DMS114 treated with DMSO at 0.1 percent for 48 hours (cell line): ENCODE results near the gene GABPB1.

Experiments used
- DNase-seq: peaks from one replicate; lab custom pipeline; 2025; ENCODE audit not compliant: unreplicated experiment; lab: John Stamatoyannopoulos, UW

Gene GABPB1

GRCh38 chr15:50280271-50280670 lies 74.7 kb downstream of the GABPB1 start:
- DNase-seq, result no peak

GRCh38 chr15:50278496-50278895 lies 76.5 kb downstream of the GABPB1 start:
- no peak for DNase-seq

DNA sequence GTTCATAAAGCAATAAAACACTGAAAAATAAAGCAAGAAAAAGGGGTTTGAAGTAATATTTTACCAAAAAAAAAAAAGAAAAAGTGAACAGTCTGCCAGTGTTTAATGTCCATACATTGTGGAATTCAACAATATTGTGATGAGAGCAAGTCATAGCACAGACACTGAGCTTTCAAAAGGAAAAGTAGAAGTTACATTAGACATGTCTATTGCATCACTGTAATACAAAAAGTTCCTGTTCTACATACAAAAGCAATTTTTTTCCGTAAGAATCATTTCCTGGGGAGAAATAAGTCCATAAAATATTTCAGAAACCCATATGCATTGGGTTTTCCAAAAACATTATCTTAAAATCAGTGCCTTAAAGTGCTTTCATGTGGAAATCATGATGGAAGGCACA lies 77.6 kb downstream of the GABPB1 start:
- no peak for DNase-seq

DNA sequence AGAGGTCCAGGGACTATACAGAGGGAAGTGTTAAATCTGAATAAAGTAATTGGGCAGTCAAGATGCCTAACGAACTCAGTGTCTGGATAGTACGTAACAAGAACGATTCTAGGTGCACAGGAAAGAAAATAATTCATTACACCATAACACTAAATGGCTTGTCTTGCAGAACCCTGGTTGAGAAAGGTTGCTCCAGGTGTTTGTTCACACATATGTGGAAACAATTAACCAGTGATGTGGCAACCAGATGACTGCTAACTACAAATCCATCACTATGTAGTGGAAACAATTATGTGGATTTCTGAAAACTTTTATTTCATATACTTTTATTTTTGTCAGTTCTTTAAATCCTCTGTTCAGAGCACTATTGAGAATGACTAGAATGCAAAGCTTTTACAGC lies 79.1 kb downstream of the GABPB1 start:
- no peak for DNase-seq

GRCh38 chr15:50275091-50275490 lies 79.9 kb downstream of the GABPB1 start:
- DNase-seq, result no peak

GRCh38 chr15:50267577-50267976 lies 87.4 kb downstream of the GABPB1 start:
- DNase-seq, result no peak

DNA sequence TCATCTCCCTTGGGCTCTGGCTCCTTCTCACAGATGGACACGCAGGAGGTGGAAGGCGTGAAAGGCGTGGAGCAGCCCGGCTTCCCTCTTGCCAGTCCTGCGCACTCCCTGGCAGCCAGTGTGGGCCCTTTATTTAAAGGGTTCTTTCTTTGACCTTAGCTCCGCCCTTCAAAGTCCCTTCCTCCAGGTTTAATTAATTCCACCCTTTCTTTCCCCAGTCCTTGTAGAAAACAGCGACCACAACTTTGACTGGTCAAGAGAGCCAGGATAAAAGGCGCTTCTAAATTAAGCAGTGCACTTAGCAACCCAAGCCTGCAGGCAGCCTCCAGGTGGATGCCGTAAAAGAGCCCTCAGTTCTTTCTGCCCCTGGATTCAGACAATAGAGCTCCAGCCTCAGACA lies 89.4 kb downstream of the GABPB1 start, which contains the start of gene HDC:
Gene HDC, minus strand, starts transcription at position 107 of the 400 bp plus-strand sequence. Its CDS starts 103 bp downstream, at position 4.
- no peak for DNase-seq

DNA sequence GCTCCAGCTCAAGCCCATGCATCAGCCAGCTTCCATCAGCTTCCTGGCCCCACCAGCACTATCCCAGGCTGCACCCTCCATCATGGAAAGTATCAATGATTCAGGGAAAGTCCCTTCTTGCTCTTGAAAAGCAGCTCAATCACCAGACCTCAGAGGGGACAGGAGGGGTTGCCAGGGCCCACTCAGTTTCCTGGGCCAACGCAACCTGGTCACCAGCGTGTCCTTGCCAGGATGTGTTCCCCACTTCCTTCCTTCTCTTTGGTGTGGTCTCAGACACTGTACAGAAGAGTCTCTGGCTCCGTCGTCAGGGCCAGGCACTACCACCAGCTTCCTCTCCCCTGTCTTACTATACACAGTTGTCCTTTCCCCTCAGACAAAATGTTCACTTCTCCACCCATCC lies 92.5 kb downstream of the GABPB1 start:
- DNase-seq, result no peak

DNA sequence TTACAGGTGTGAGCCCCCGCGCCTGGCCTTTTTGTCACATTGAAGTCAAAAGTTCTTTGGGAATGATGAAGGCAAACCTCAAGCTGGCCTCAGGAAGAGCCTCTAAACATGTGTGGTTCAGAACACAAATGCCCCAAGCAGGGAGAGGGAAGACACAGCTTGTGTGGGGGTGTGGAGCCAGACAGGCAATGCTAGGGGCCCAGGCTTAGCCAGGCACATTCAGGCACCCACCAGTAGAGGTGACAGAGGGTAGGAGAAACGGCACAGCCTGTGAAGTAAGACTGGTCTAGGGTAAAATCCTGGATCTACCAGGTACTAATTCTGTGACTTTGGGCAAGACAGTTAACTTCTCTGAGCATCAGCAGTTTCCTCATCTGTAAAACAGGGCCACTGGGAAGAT lies 93.0 kb downstream of the GABPB1 start:
- DNase-seq, result no peak

DNA sequence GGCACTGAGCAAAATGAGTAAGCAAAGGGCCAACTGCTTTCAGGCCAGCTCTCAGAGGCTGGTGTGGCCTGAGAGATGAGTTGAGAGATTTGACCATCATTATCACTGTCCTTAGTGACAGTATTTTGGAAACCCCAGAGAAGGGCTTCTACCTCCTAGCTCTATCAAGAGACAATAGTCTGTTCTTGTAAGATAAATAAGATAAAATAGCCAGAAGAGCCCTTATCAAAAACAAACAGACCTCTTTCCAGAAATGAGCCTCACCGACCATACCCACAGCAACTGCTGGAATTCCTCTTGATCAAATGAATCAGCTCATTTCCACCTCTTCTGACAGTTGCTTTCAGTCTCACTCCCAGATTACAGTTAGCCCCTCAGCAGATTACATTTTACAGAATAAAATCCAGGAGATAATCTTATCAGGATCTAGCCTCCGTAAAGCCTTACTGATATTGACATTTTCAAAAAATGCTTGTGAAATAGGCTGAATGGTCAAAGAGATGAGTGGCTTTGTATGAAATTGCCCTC lies 94.0 kb downstream of the GABPB1 start:
- no peak for DNase-seq

DNA sequence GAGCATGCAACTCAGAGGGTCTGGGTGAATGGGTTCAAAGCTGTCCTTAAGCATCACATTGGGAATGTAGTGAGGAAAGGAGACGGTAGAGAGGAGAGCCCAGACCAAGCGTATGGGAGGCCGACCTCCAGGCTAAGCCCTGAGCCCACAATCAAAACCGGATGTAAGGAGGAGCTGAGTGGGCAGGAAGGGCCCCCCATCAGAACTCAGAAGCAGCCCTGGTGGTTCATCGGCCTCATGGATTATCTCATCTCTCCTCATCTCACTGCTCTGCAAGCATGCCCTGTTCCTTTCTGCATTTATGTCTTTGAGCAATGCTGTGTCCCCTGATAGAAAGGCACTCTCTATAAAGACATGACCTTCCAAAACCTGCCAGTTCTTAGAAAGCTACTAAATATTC lies 95.7 kb downstream of the GABPB1 start:
- DNase-seq, result no peak

DNA sequence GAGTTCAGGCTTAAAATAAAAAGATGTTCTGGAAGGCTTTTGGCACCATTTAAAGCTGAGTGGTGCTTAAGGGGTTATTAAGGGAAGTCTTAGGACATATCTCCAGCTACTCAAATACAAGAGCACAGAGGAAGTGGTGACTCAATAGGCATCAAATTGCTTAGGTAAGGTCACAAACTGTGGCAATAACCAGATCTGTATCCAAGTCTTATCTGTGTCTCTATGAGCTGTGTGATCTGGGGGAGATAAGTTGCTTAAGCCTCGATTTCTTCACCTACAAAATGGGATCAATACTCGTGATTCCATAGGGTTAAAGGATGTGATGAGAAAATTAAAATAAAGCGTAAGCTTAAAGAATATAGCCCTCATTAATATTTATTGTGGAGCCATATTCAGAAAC lies 97.1 kb downstream of the GABPB1 start:
- no peak for DNase-seq

- no peak for DNase-seq
Observed at GRCh38 chr15:50257332-50257731, 97.7 kb downstream of the GABPB1 start.

DNA sequence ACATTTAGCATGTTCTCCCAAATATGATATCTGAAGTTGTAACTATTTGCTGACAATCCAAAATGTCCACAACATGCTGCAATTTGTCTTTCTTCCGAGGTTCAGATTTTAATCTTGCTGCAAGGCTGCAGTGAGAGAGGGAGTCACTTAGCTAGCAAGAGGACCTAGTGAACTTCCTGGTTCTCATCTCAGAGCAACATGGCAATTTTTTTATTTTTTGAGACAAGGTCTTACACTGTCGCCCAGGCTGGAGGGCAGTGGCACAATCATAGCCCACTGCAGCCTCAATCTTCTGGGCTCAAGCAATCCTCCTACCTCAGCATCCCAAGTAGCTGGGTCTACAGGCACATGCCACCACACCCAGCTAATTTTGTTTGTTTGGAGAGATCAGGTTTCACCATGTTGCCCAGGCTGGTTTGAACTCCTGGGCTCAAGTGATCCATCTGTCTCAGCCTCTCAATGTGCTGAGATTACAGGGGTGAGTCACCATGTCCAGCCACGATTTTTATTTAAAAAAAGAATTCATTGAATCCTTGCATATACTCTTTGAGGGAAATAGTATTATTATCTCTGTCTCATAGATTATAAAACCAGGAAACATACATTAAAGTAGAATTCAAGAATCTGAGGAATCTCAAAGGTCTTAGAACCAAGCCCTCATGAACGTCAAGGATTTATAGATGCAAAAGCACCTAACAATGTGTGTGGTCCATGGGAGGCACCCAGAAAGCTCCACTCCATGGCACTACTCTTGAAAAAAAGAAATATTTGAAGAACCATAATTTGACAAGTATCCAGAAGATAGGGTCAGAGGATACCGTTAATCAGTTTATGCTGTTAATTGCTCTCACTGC lies 98.6 kb downstream of the GABPB1 start:
- no peak for DNase-seq

DNA sequence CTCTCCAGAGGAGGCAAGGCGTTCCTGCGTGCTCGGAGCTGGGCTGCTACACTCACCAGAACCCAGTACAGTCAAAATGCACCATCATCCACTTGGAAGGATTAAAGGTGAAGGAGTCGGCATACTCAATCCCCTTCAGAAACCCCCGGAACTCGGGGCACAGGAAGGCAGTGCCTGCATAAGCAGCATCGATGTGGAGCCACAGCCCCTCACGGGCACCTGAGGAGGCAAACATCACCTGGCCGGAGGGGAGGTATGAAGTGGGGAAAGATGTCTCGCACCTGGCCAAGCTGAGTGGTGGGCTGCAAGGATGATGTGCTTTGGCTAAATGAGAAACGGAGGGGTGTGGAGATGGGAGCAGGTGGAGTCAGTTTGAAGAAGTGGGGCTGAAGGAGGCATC lies 102.4 kb downstream of the GABPB1 start:
- DNase-seq, result no peak

DNA sequence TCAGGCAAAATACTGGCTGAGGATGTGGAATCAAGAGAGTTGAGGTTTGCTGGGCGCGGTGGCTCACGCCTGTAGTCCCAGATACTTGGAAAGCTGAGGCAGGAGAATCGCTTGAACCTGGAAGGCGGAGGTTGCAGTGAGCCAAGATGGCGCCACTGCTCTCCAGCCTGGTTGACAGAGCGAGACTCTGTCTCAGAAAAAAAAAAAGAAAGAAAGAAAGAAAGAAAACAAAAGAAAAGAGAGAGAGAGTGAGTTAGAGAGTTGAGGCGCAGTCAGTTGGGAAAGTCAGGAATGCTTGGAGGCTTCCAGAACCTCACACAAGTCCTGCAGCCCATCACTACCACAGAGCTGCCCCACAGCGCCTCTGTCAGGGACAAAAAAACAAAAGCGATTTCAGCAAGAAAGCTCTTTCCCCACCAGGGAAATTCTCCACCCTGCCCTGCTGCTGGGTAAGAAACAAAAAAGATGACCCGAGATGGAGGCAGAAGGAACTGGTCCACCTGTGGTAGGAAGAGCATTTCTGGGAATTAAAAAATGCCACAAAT lies 103.3 kb downstream of the GABPB1 start:
- no peak for DNase-seq

DNA sequence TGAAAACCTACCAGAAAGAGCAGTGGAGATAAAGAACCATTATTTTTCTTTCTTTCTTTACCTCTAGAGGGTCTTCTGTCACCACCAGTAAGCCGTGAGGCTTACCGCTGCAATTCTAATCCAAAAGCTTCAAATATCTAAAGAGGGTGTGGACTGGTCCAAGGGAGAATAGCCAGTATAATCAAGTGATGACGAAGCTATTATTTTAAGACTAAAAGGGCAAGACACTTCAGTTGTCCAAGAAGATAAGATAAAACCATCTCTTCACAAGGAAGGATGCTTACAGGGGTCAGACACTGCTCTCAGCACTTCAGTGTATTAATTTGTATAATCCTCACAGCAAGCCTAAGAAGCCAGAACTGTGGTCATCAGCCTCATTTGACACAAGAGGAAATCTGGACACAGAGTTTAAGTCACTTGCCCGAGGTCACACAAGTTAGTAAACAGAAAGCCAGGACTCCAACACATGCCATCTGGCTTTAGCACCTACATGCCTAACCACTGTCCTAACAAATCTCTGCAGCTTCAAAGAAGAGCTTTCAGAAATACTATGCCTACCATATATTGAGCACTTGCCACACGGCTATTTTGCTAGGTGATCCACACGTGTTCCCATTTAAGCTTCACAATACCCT lies 104.1 kb downstream of the GABPB1 start:
- no peak for DNase-seq

DNA sequence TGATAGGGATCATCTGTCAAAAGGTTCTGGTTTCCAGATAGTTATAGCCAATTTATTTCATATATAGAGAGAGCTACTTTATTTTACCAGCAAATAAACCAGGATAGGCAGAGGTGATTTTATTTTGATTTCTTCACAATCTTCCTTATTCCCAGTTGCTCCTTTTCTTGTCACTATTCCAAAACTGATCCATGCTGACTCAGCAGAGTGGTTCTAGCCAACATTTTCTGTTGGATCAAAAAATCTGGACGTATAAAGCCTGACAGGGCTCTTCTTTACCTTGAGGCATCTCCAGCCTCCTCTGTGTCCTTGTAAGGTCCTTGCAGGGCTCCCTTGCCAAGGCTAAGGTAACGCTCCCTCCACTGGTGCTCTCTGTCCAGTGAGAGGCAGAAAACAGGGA lies 105.3 kb downstream of the GABPB1 start:
- DNase-seq, result no peak

- DNase-seq, result no peak
Observed at GRCh38 chr15:50248994-50249582, 105.9 kb downstream of the GABPB1 start.

DNA sequence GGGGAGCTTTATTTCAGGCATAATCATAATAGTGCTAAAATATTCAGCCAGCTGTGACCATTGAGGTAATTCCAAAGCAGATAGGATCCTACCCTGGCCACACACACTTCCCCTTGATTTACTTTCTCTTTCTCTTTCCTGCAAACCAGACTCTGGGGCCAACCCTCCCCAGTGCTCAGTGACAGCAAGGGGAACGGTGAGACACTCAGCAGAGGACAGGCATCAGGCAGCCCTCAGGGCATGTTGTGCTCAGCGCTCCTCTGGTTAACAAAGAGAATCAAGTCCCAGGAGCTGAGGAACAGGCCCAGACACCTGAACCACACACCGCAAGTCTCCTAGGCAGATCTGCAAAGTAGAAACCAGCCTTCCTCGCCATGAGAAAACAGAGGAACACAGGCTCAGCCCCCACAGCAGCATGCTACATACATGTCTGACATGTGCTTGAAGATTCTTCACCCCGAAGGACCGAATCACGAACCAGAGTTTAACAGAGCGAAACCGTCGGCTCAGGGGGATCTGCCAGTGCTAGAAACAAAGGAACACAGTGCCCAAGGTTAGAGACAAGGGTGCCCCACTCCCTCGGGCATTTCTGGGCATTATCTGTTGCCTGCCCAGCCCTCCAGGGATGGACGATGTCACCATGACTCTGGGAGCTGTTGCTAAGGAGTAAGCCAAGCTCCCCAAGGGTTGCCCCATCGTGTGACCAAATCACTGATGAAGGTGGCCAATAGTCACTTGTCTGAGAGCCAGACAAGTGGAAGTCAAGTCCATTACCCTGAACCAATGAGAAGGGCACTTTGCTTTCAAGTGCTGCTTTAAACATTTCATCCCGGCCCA lies 107.0 kb downstream of the GABPB1 start:
- DNase-seq, result no peak

- no peak for DNase-seq
Observed at GRCh38 chr15:50246631-50247030, 108.4 kb downstream of the GABPB1 start.
